Bronchial epithelial cell (primary cell): ENCODE measurements around the gene PICK1. TPM values are rescaled to one million over a fixed set of nuclear protein-coding genes. Genes with fewer than 3 reads are reported as not detected.

ENCODE experiments used
- DNase-seq: peaks from one replicate; pipeline ENCODE4 v3.0.0-alpha.2; 2010; ENCODE audit warnings: low read depth
- FAIRE-seq: peaks from 2 replicates; lab custom pipeline; 2011; peaks lifted over from hg19 to GRCh38; lab: Jason Lieb, UNC
- H3K27me3 ChIP-seq: 2 replicates; pipeline ENCODE4 v1.5.1; 2011; ENCODE audit warnings: low read length; ENCODE audit not compliant: control insufficient read depth, insufficient read depth
- H3K36me3 ChIP-seq: 2 replicates; pipeline ENCODE4 v1.5.1; 2011; ENCODE audit warnings: low read length; ENCODE audit not compliant: control insufficient read depth, insufficient read depth
- H3K4me3 ChIP-seq: 2 replicates; pipeline ENCODE4 v1.5.1; 2011; ENCODE audit warnings: mild to moderate bottlenecking, low read depth, low read length, control low read depth
- CTCF ChIP-seq: IDR thresholded peaks from 2 replicates; pipeline ENCODE4 v1.5.1; 2011; ENCODE audit warnings: mild to moderate bottlenecking, moderate library complexity, low read length, control low read depth, inconsistent platforms; ENCODE audit not compliant: insufficient read depth, severe bottlenecking
- total RNA-seq: library from RNA; depleted of rRNA; stranded (reverse); fragments of >200 nt; gene quantifications from 2 replicates; pipeline ENCODE4 v1.2.1, GENCODE V29; 2014

PICK1 gene
- total RNA-seq, 1 donor from 2014 or later: 27.9 TPM

- FAIRE-seq: no peak
- Histone ChIP-seq H3K4me3 (no peak overlapping the region), H3K27me3 (peaks cover 8% of the 10 kb centered on the region), H3K36me3 (no peaks in the 10 kb centered on the region)
- no peak for TF ChIP-seq CTCF
- DNase-seq: no peak
Measured at GRCh38 chr22:38085056-38085455, 27.9 kb downstream of the PICK1 start.

GRCh38 chr22:38085501-38085900 lies 28.3 kb downstream of the PICK1 start:
- no peak overlapping the region for H3K4me3 ChIP-seq
- DNase-seq (no peak), FAIRE-seq (no peak)
- peaks cover 8% of the 10 kb centered on the region for H3K27me3 ChIP-seq
- no peak for TF ChIP-seq CTCF
- no peaks in the 10 kb centered on the region for H3K36me3 ChIP-seq

GRCh38 chr22:38086001-38086845 lies 29.0 kb downstream of the PICK1 start:
- TF ChIP-seq CTCF: no peak
- Histone ChIP-seq H3K4me3 (no peak overlapping the region), H3K36me3 (no peaks in the 10 kb centered on the region), H3K27me3 (peaks cover 5% of the 10 kb centered on the region)
- FAIRE-seq (no peak), DNase-seq (no peak)

GRCh38 chr22:38086942-38087341 lies 29.7 kb downstream of the PICK1 start:
- DNase-seq: no peak

GRCh38 chr22:38087855-38088254 lies 30.7 kb downstream of the PICK1 start:
- H3K4me3 ChIP-seq: no peak overlapping the region
- no peaks in the 10 kb centered on the region for H3K36me3 ChIP-seq
- FAIRE-seq: no peak
- DNase-seq: no peak
- TF ChIP-seq CTCF: no peak
- H3K27me3 ChIP-seq: no peaks in the 10 kb centered on the region

More at GRCh38 chr22:38086942-38087341, 29.7 kb downstream of the PICK1 start:
- FAIRE-seq: no peak
- Histone ChIP-seq H3K36me3 (no peaks in the 10 kb centered on the region), H3K4me3 (no peak overlapping the region), H3K27me3 (peaks cover 3% of the 10 kb centered on the region)
- TF ChIP-seq CTCF: no peak
